ENCODE data around the gene DTX3L.

Gene DTX3L

GRCh38 chr3:122564155-122564912 lies at the start of gene DTX3L, which contains the start of gene PARP9:
DTX3L (plus strand) TSS chr3:122564338; CDS start chr3:122564427, 89 bp downstream.
PARP9 (minus strand) TSS chr3:122564300; CDS start chr3:122559620, 4,680 bp downstream.
- in situ Hi-C loops (cut with MboI; ENCODE audit: low pct_unique_long_range_greater_than_20kb, low sequenced_read_pairs) = no loop called here

GRCh38 chr3:122515020-122515468 lies 49.1 kb upstream of the DTX3L start:
- in situ Hi-C loops (cut with MboI; ENCODE audit: low pct_unique_long_range_greater_than_20kb, low sequenced_read_pairs) = no loop called here
- DNase-seq = no peak

More at GRCh38 chr3:122564155-122564912, at the start of gene DTX3L, which contains the start of gene PARP9:
- DNase-seq = peak; percentile 83

- no peak for DNase-seq
- in situ Hi-C loops (cut with MboI; ENCODE audit: low pct_unique_long_range_greater_than_20kb, low sequenced_read_pairs) = no loop called here
Measured at GRCh38 chr3:122515870-122516269, 48.3 kb upstream of the DTX3L start.

- DNase-seq = no peak
- in situ Hi-C loops (cut with MboI; ENCODE audit: low pct_unique_long_range_greater_than_20kb, low sequenced_read_pairs) = no loop called here
Measured at GRCh38 chr3:122516846-122517360, 47.2 kb upstream of the DTX3L start.

- no peak for DNase-seq
- in situ Hi-C loops (cut with MboI; ENCODE audit: low pct_unique_long_range_greater_than_20kb, low sequenced_read_pairs) = no loop called here
Measured at GRCh38 chr3:122519693-122520092, 44.4 kb upstream of the DTX3L start.

GRCh38 chr3:122520861-122521260 lies 43.3 kb upstream of the DTX3L start:
- in situ Hi-C loops (cut with MboI; ENCODE audit: low pct_unique_long_range_greater_than_20kb, low sequenced_read_pairs) = no loop called here
- DNase-seq = no peak

GRCh38 chr3:122523317-122523716 lies 40.8 kb upstream of the DTX3L start:
- in situ Hi-C loops (cut with MboI; ENCODE audit: low pct_unique_long_range_greater_than_20kb, low sequenced_read_pairs) = no loop called here

GRCh38 chr3:122530164-122530563 lies 34.0 kb upstream of the DTX3L start:
- in situ Hi-C loops (cut with MboI; ENCODE audit: low pct_unique_long_range_greater_than_20kb, low sequenced_read_pairs) = no loop called here

More at GRCh38 chr3:122523317-122523716, 40.8 kb upstream of the DTX3L start:
- no peak for DNase-seq

GRCh38 chr3:122533480-122533879 lies 30.7 kb upstream of the DTX3L start:
- in situ Hi-C loops (cut with MboI; ENCODE audit: low pct_unique_long_range_greater_than_20kb, low sequenced_read_pairs) = no loop called here

More at GRCh38 chr3:122530164-122530563, 34.0 kb upstream of the DTX3L start:
- DNase-seq = no peak

GRCh38 chr3:122533931-122534334 lies 30.2 kb upstream of the DTX3L start:
- DNase-seq = peak; percentile 43
- in situ Hi-C loops (cut with MboI; ENCODE audit: low pct_unique_long_range_greater_than_20kb, low sequenced_read_pairs) = no loop called here

More at GRCh38 chr3:122533480-122533879, 30.7 kb upstream of the DTX3L start:
- no peak for DNase-seq

- in situ Hi-C loops (cut with MboI; ENCODE audit: low pct_unique_long_range_greater_than_20kb, low sequenced_read_pairs) = no loop called here
- DNase-seq = no peak
Measured at GRCh38 chr3:122535964-122536631, 28.0 kb upstream of the DTX3L start.

- no peak for DNase-seq
- in situ Hi-C loops (cut with MboI; ENCODE audit: low pct_unique_long_range_greater_than_20kb, low sequenced_read_pairs) = no loop called here
Measured at GRCh38 chr3:122536632-122537001, 27.5 kb upstream of the DTX3L start.

GRCh38 chr3:122538956-122539490 lies 25.1 kb upstream of the DTX3L start:
- no peak for DNase-seq
- in situ Hi-C loops (cut with MboI; ENCODE audit: low pct_unique_long_range_greater_than_20kb, low sequenced_read_pairs) = no loop called here

- no peak for DNase-seq
- in situ Hi-C loops (cut with MboI; ENCODE audit: low pct_unique_long_range_greater_than_20kb, low sequenced_read_pairs) = no loop called here
Measured at GRCh38 chr3:122546151-122546550, 18.0 kb upstream of the DTX3L start.

- in situ Hi-C loops (cut with MboI; ENCODE audit: low pct_unique_long_range_greater_than_20kb, low sequenced_read_pairs) = no loop called here
- DNase-seq = no peak
Measured at GRCh38 chr3:122548076-122548475, 16.1 kb upstream of the DTX3L start.

- in situ Hi-C loops (cut with MboI; ENCODE audit: low pct_unique_long_range_greater_than_20kb, low sequenced_read_pairs) = no loop called here
- no peak for DNase-seq
Measured at GRCh38 chr3:122548619-122549018, 15.5 kb upstream of the DTX3L start.

- no peak for DNase-seq
Measured at GRCh38 chr3:122553171-122553570, 11.0 kb upstream of the DTX3L start.

GRCh38 chr3:122555275-122556071 lies 8.7 kb upstream of the DTX3L start:
- no peak for DNase-seq

More at GRCh38 chr3:122553171-122553570, 11.0 kb upstream of the DTX3L start:
- in situ Hi-C loops (cut with MboI; ENCODE audit: low pct_unique_long_range_greater_than_20kb, low sequenced_read_pairs) = no loop called here

GRCh38 chr3:122557356-122557755 lies 6.8 kb upstream of the DTX3L start:
- in situ Hi-C loops (cut with MboI; ENCODE audit: low pct_unique_long_range_greater_than_20kb, low sequenced_read_pairs) = no loop called here

More at GRCh38 chr3:122555275-122556071, 8.7 kb upstream of the DTX3L start:
- in situ Hi-C loops (cut with MboI; ENCODE audit: low pct_unique_long_range_greater_than_20kb, low sequenced_read_pairs) = no loop called here

More at GRCh38 chr3:122557356-122557755, 6.8 kb upstream of the DTX3L start:
- no peak for DNase-seq

All from KBM-7 (cell line).